HG02840 (cell line): ENCODE data around the gene KRT33A.

Experiments used
- ATAC-seq: cut with Tn5 transposase; IDR thresholded peaks from one replicate; pipeline ENCODE4 v1.9.1; 2021; ENCODE audit warnings: mild to moderate bottlenecking, moderate library complexity, moderate number of reproducible peaks; ENCODE audit not compliant: unreplicated experiment, low FRiP score

KRT33A gene

GRCh38 chr17:41332239-41332638 lies 18.4 kb downstream of the KRT33A start:
- ATAC-seq = no peak

GRCh38 chr17:41331606-41332005 lies 19.0 kb downstream of the KRT33A start:
- ATAC-seq = no peak

- ATAC-seq = no peak
Measured at GRCh38 chr17:41329279-41329948, 21.2 kb downstream of the KRT33A start.

GRCh38 chr17:41328207-41328606 lies 22.4 kb downstream of the KRT33A start:
- ATAC-seq = no peak

- ATAC-seq = no peak
Measured at GRCh38 chr17:41327411-41328120, 23.1 kb downstream of the KRT33A start.

GRCh38 chr17:41326173-41327145 lies 24.2 kb downstream of the KRT33A start:
- ATAC-seq = no peak

- ATAC-seq = no peak
Measured at GRCh38 chr17:41325611-41326010, 25.0 kb downstream of the KRT33A start.

GRCh38 chr17:41325126-41325525 lies 25.5 kb downstream of the KRT33A start:
- no peak for ATAC-seq

GRCh38 chr17:41324180-41325075 lies 26.2 kb downstream of the KRT33A start:
- no peak for ATAC-seq

GRCh38 chr17:41322903-41323895 lies 27.4 kb downstream of the KRT33A start:
- ATAC-seq = no peak

GRCh38 chr17:41322094-41322902 lies 28.3 kb downstream of the KRT33A start:
- no peak for ATAC-seq

GRCh38 chr17:41318231-41318630 lies 32.4 kb downstream of the KRT33A start:
- no peak for ATAC-seq

- ATAC-seq = no peak
Measured at GRCh38 chr17:41315814-41316445, 34.7 kb downstream of the KRT33A start.

GRCh38 chr17:41315204-41315794 lies 35.3 kb downstream of the KRT33A start, which contains the start of gene KRTAP17-1:
TSS of gene KRTAP17-1 (minus strand) at chr17:41315710. CDS start at chr17:41315650, 60 bp downstream.
- ATAC-seq = no peak

GRCh38 chr17:41311111-41311510 lies 39.5 kb downstream of the KRT33A start:
- ATAC-seq = no peak

- no peak for ATAC-seq
Measured at GRCh38 chr17:41308918-41309359, 41.7 kb downstream of the KRT33A start, which contains the start of gene KRTAP16-1. TSS of gene KRTAP16-1 (minus strand) at chr17:41309309. CDS start at chr17:41309253, 56 bp downstream.
